Dendritic cell treated with granulocyte-macrophage colony-stimulating factor and Interleukin-4, amounts not matched to agents 40 ng/mL and 50 ng/mL, for 4 days (primary cell): ENCODE measurements around the gene MAP2K3.
"Not testable (repeated sequence)": the region's sequence is repeated elsewhere in the genome, so short reads cannot be mapped to it uniquely, and the experiment has no call there.

Source experiments
- H3K27ac Mint-ChIP-seq: one replicate; pipeline ENCODE4 v1.8.0; 2022; ENCODE audit warnings: mild to moderate bottlenecking, mixed read lengths
- H3K27me3 Mint-ChIP-seq: one replicate; pipeline ENCODE4 v1.8.0; 2022; ENCODE audit warnings: mild to moderate bottlenecking, mixed read lengths
- H3K36me3 Mint-ChIP-seq: one replicate; pipeline ENCODE4 v1.8.0; 2022; ENCODE audit warnings: low read depth, mixed read lengths
- H3K4me1 Mint-ChIP-seq: one replicate; pipeline ENCODE4 v1.8.0; 2022; ENCODE audit warnings: low read depth, mixed read lengths
- H3K4me3 Mint-ChIP-seq: one replicate; pipeline ENCODE4 v1.8.0; 2022; ENCODE audit warnings: mild to moderate bottlenecking, moderate library complexity, mixed read lengths
- H3K9me3 Mint-ChIP-seq: one replicate; pipeline ENCODE4 v1.8.0; 2022; ENCODE audit warnings: mixed read lengths
- intact Hi-C: fragments of 100-400 bp; cut with micrococcal nuclease; formaldehyde crosslinking; loops from one replicate; pipeline ENCODE4 v1.15.0; 2022

Gene MAP2K3

DNA sequence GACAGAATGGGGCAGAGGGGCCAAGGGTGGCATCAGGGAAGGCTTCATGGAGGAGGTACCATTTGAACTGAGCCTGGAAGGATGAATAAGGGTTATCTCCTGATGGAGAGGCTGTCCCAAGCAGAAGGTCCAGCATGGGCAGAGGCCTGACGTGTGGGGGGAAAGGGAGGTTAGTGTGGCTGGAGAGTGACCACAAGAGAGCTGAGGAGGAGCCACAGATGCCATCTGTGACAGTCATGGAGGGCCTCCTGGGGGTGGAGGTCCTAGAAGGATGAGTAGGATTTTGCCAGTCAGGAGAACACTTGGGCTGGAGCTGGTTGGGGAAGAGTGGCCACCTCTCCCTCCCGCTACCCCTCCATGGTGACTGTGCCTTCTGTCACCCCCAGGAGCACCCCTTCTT is 29.2 kb downstream of the MAP2K3 start:
- Mint-ChIP-seq H3K36me3 (peaks cover 70% of the 10 kb centered on the region), H3K4me1 (peaks cover 12% of the 10 kb centered on the region)
- H3K27ac Mint-ChIP-seq, H3K4me3 Mint-ChIP-seq, H3K9me3 Mint-ChIP-seq, intact Hi-C loops, H3K27me3 Mint-ChIP-seq: not testable (repeated sequence)

GRCh38 chr17:21314261-21314664 is 29.8 kb downstream of the MAP2K3 start:
- H3K4me1 Mint-ChIP-seq, result peaks cover 12% of the 10 kb centered on the region
- H3K4me3 Mint-ChIP-seq, H3K9me3 Mint-ChIP-seq, H3K27me3 Mint-ChIP-seq, H3K27ac Mint-ChIP-seq, intact Hi-C loops: not testable (repeated sequence)
- peaks cover 64% of the 10 kb centered on the region for H3K36me3 Mint-ChIP-seq

- intact Hi-C loops, H3K27me3 Mint-ChIP-seq, H3K4me3 Mint-ChIP-seq, H3K9me3 Mint-ChIP-seq, H3K27ac Mint-ChIP-seq: not testable (repeated sequence)
- peaks cover 12% of the 10 kb centered on the region for H3K4me1 Mint-ChIP-seq
- peaks cover 60% of the 10 kb centered on the region for H3K36me3 Mint-ChIP-seq
Observed at GRCh38 chr17:21314701-21315111, 30.2 kb downstream of the MAP2K3 start.

GRCh38 chr17:21315246-21316000 is 30.9 kb downstream of the MAP2K3 start:
- H3K9me3 Mint-ChIP-seq, H3K27me3 Mint-ChIP-seq, H3K4me1 Mint-ChIP-seq, H3K27ac Mint-ChIP-seq, intact Hi-C loops, H3K4me3 Mint-ChIP-seq: not testable (repeated sequence)
- H3K36me3 Mint-ChIP-seq, result peaks cover 53% of the 10 kb centered on the region

- not testable (repeated sequence) for H3K27me3 Mint-ChIP-seq
Observed at GRCh38 chr17:21316212-21316886, 31.8 kb downstream of the MAP2K3 start.

GRCh38 chr17:21316887-21317500 is 32.5 kb downstream of the MAP2K3 start:
- H3K36me3 Mint-ChIP-seq, result peaks cover 37% of the 10 kb centered on the region
- H3K4me1 Mint-ChIP-seq, H3K27me3 Mint-ChIP-seq, H3K4me3 Mint-ChIP-seq, H3K9me3 Mint-ChIP-seq, H3K27ac Mint-ChIP-seq, intact Hi-C loops: not testable (repeated sequence)

More at GRCh38 chr17:21316212-21316886, 31.8 kb downstream of the MAP2K3 start:
- H3K4me3 Mint-ChIP-seq, H3K27ac Mint-ChIP-seq, H3K9me3 Mint-ChIP-seq, H3K4me1 Mint-ChIP-seq, intact Hi-C loops: not testable (repeated sequence)
- H3K36me3 Mint-ChIP-seq, result peaks cover 44% of the 10 kb centered on the region

DNA sequence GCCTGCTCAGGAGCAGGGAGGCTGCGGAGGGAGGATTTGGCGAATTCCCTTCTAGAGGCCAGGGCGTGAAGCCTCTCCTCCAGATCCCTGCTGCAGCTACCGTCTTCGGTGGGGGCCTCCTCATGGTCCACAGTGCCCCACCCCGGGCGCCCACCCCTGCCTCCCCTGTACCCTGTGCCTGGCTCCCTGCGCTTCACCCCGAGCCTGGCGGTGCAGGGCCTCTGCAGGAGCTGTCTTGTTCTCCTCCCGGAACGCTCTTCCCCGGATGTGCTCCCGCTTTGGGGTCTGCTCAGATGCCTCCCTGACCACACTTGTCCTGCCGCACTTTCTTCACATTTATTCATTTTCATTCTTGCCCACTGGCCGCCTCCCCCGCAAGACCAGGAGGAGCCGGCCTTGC is 33.3 kb downstream of the MAP2K3 start:
- Mint-ChIP-seq H3K36me3 (peaks cover 29% of the 10 kb centered on the region), H3K4me1 (peaks cover 10% of the 10 kb centered on the region)
- H3K9me3 Mint-ChIP-seq, H3K27me3 Mint-ChIP-seq, intact Hi-C loops, H3K4me3 Mint-ChIP-seq, H3K27ac Mint-ChIP-seq: not testable (repeated sequence)

- H3K4me1 Mint-ChIP-seq, result peaks cover 16% of the 10 kb centered on the region
- intact Hi-C loops, result no loop called here
- H3K9me3 Mint-ChIP-seq, result no peaks in the 10 kb centered on the region
- H3K4me3 Mint-ChIP-seq, result no peak overlapping the region
- H3K36me3 Mint-ChIP-seq, result peaks cover 23% of the 10 kb centered on the region
- peaks cover 9% of the 10 kb centered on the region for H3K27me3 Mint-ChIP-seq
- no peak overlapping the region for H3K27ac Mint-ChIP-seq
Observed at GRCh38 chr17:21318439-21318838, 33.9 kb downstream of the MAP2K3 start.

DNA sequence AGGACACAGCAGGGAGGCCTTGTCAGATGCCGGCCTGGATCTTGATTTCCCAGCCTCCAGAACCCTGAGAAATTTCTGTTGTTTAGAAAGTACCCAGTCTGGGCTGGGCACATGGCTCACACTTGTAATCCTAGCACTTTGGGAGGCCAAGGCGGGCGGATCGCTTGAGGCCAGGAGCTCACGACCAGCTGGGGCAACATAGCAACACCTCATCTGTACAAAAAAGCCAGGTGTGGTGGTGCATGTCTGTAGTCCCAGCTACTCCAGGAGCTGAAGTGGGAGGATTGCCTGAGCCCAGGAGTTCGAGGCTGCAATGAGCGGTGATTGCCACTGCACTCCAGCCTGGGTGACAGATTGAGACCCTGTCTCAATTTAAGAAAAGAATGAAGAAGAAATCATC is 34.3 kb downstream of the MAP2K3 start:
- peaks cover 12% of the 10 kb centered on the region for H3K27me3 Mint-ChIP-seq
- H3K4me3 Mint-ChIP-seq, H3K9me3 Mint-ChIP-seq, intact Hi-C loops: not testable (repeated sequence)
- peak overlapping the region; percentile 10 for H3K27ac Mint-ChIP-seq
- peaks cover 20% of the 10 kb centered on the region for H3K4me1 Mint-ChIP-seq
- peaks cover 19% of the 10 kb centered on the region for H3K36me3 Mint-ChIP-seq

DNA sequence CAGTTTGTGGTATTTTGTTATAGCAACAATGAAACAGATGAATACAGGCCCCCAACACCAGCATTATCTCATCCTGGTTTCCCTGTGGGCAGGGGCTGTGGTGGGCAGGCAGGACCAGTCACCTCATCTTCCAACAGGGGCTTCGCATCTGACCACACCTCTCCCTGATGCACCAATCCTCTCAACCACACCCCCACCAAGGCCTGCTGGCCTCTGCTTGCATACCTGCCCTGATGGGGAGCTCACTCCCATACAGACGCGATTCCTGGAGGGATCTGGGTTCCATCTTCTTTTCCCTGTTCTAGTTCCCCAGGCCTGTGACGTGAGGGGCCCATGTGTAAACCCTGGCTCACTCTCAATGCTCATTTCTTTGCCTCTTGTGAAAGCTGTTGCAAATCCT is 34.7 kb downstream of the MAP2K3 start:
- intact Hi-C loops, H3K9me3 Mint-ChIP-seq, H3K4me3 Mint-ChIP-seq: not testable (repeated sequence)
- Mint-ChIP-seq H3K27me3 (peaks cover 12% of the 10 kb centered on the region), H3K4me1 (peaks cover 21% of the 10 kb centered on the region), H3K27ac (peak overlapping the region; percentile 10), H3K36me3 (peaks cover 15% of the 10 kb centered on the region)

DNA sequence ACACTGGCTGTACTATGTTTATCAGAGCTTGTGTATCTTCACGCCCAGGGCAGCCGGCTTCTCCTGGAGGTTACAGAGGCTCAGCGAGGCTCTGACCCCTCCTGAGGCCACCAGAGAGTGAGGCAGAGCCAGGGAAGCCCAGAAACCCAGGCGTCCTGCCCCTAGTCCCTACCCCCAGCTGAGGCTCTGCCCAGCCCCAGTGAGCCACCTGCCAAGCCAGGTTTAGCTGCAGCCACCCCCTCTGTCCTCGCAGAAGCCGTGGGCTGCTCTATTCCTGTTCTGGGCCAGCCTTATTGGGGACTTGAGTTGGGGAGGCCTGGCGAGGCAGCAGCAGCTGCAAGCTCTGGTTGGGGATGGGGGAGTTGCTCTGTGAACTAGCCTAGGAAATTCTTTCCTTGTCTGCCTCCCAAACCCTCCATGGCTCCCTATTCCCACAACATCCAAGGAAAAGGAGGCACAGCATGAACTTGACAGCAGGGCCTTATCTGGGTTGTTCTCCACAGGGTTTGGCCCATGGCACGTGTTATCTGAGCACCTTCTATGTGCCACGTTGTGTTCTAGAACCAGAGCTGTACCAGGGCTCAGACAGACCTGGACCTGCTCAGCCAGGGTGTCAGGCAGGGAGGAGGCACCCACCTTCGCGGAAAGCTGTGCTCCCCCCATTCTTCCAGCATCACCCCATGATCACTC is 35.3 kb downstream of the MAP2K3 start:
- Mint-ChIP-seq H3K27ac (peak overlapping the region; percentile 10), H3K4me1 (peaks cover 21% of the 10 kb centered on the region), H3K27me3 (peaks cover 12% of the 10 kb centered on the region)
- not testable (repeated sequence) for H3K36me3 Mint-ChIP-seq, H3K9me3 Mint-ChIP-seq, H3K4me3 Mint-ChIP-seq
- intact Hi-C loops, result loop anchor here (5.0 kb wide), 3 partner anchors 38 to 192 kb away; partner anchors contain the start of gene MAP2K3

GRCh38 chr17:21320430-21320829 is 35.9 kb downstream of the MAP2K3 start:
- H3K4me3 Mint-ChIP-seq, H3K9me3 Mint-ChIP-seq, H3K36me3 Mint-ChIP-seq, H3K27ac Mint-ChIP-seq: not testable (repeated sequence)
- H3K4me1 Mint-ChIP-seq, result peaks cover 22% of the 10 kb centered on the region
- intact Hi-C loops, result loop anchor here (5.0 kb wide), 3 partner anchors 38 to 192 kb away; partner anchors contain the start of gene MAP2K3
- peaks cover 12% of the 10 kb centered on the region for H3K27me3 Mint-ChIP-seq

DNA sequence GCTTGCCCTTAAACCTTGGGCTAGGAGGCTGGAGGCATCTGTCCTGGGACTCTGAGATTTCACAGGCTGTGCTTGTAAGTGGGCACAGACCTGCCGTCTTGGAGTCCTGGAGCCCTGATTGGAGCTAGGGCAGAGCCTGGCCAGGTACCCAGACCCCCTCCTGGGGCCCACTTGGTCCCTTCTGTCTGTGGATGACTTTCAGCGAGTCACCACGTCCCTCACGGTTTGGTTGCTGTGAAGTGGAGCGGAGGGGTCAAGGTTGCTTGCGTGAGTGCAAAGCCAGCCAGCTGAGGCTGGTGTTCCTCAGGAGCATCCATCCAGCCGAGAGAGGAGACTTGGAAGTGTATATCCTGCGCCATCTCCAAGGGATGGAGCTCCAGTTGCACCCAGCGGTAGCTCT is 36.5 kb downstream of the MAP2K3 start:
- intact Hi-C loops, result loop anchor here (5.0 kb wide), 3 partner anchors 39 to 191 kb away; partner anchors contain the start of gene MAP2K3
- not testable (repeated sequence) for H3K27ac Mint-ChIP-seq, H3K9me3 Mint-ChIP-seq

DNA sequence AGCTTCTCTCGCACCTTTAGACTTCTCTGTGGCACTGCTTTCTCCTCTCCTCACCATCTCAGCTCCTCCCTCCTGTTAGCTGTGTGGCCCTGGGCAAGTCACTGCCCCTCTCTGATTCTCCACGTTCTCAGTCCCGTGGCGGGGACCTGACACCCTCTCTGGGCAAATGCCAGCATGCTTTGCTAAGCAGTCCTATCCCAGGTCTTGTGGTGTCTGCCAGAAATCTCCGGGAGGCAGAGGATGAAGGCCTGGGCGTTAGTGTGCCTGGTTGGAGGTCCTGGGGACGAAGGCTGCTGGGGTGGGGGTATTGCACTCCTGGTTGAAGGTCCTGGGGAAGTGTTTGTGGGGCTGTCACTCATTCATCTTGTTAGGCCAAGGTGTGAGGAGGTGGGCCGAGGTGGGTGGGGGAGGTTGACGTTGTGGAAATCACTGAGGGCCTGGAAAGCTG is 37.3 kb downstream of the MAP2K3 start:
- Mint-ChIP-seq H3K27me3 (peaks cover 12% of the 10 kb centered on the region), H3K27ac (peak overlapping the region; percentile 14), H3K4me1 (peaks cover 26% of the 10 kb centered on the region)
- intact Hi-C loops, result loop anchor here (5.0 kb wide), 3 partner anchors 39 to 191 kb away; partner anchors contain the start of gene MAP2K3
- H3K4me3 Mint-ChIP-seq, H3K9me3 Mint-ChIP-seq, H3K36me3 Mint-ChIP-seq: not testable (repeated sequence)

More for the DNA sequence above, 36.5 kb downstream of the MAP2K3 start:
- H3K4me3 Mint-ChIP-seq, H3K36me3 Mint-ChIP-seq: not testable (repeated sequence)
- Mint-ChIP-seq H3K27me3 (peaks cover 12% of the 10 kb centered on the region), H3K4me1 (peaks cover 26% of the 10 kb centered on the region)
